ENCODE results near the gene GPALPP1.

DNA sequence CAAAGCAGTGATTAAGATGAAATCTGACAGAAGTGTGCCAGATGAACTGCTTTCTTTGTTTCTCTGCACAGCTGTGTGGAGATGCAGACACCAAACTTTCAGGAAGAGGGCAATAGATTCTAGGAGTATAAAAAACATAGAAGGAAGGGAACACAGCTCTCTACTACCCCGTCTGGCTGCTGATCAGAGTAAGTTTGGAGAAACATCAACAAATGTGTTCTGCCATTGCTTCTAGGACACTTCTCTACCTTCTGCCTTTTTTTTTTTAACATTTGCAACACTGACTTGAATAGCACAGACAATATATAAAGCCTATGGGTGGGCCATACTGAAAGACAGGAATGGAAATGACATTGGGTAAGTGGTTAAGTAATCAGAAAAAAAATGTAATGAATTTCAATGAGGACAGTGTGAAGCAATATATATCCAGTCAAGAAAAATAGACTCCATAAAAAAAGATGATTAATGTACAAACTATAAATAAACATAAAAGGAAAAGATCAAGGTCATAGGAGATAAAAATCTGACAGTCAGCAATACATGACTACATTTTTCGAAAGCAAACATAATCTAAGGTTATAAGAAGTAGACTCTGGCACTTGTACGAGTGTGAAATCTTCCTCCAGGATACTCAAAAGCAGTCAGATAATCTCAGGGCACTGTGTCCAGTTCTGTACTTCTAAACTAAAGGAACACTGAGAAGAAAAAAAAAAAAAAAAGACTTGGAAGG, 21.5 kb upstream of the GPALPP1 start:
- TF ChIP-seq, protein P1, sequence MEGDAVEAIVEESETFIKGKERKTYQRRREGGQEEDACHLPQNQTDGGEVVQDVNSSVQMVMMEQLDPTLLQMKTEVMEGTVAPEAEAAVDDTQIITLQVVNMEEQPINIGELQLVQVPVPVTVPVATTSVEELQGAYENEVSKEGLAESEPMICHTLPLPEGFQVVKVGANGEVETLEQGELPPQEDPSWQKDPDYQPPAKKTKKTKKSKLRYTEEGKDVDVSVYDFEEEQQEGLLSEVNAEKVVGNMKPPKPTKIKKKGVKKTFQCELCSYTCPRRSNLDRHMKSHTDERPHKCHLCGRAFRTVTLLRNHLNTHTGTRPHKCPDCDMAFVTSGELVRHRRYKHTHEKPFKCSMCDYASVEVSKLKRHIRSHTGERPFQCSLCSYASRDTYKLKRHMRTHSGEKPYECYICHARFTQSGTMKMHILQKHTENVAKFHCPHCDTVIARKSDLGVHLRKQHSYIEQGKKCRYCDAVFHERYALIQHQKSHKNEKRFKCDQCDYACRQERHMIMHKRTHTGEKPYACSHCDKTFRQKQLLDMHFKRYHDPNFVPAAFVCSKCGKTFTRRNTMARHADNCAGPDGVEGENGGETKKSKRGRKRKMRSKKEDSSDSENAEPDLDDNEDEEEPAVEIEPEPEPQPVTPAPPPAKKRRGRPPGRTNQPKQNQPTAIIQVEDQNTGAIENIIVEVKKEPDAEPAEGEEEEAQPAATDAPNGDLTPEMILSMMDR (IDR thresholded peaks at IDR 0.05; ENCODE audit: low read depth, low read length, poor library complexity, severe bottlenecking): no peak
- TF ChIP-seq EZH2phosphoT487 (IDR thresholded peaks at IDR 0.05; ENCODE audit: borderline replicate concordance, low read length): no peak

Measured in DOHH2 (cell line).